HG02870 (cell line): ENCODE results near the gene EPB41L2.

ENCODE experiments used
- ATAC-seq: cut with Tn5 transposase; IDR thresholded peaks from one replicate; pipeline ENCODE4 v1.9.1; 2021; ENCODE audit warnings: mild to moderate bottlenecking, moderate library complexity; ENCODE audit not compliant: unreplicated experiment

EPB41L2 gene

DNA sequence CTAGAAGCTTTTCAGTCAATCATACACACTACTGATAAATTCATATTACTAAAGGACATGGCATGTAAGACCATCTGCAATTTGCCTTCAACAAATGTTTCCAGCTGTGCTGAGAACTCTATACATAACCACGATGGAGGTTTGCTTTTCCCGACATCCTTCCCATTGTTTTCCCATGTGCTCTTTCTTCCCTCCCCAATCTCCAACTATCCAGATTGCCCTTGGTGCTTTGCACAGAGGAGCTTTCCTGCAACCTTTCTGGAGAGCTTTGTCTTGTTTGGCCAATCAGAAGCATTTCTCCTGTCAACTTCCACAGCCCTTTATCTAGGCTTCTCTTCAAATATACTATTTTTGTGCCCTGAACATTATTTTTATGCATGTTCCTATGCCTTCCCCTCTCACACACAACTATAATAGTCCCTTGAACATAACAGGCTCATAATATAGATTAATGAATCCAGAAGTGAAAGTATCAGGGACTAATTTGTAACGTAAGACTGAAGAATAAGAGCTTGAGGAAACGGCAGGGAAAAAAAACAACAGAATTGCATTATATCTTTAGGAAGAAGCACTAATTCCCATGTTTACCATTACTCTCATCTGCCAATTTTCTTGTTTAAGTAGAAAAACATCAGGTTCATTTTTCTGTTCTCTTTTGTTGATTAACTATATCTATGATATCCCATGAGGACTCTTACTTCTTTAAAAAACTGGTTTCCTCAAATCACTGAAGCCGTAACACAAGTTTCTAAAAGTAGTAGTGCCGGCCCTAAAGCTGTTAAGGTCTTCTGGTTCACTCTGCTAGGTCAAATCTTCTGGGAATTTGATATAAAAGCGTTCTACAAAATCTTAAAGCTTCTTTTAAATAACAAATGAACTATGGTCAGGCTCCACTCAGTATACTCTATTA, 215.8 kb downstream of the EPB41L2 start:
- ATAC-seq = no peak

- ATAC-seq = no peak
Measured at GRCh38 chr6:130846501-130846900, 216.5 kb downstream of the EPB41L2 start.

DNA sequence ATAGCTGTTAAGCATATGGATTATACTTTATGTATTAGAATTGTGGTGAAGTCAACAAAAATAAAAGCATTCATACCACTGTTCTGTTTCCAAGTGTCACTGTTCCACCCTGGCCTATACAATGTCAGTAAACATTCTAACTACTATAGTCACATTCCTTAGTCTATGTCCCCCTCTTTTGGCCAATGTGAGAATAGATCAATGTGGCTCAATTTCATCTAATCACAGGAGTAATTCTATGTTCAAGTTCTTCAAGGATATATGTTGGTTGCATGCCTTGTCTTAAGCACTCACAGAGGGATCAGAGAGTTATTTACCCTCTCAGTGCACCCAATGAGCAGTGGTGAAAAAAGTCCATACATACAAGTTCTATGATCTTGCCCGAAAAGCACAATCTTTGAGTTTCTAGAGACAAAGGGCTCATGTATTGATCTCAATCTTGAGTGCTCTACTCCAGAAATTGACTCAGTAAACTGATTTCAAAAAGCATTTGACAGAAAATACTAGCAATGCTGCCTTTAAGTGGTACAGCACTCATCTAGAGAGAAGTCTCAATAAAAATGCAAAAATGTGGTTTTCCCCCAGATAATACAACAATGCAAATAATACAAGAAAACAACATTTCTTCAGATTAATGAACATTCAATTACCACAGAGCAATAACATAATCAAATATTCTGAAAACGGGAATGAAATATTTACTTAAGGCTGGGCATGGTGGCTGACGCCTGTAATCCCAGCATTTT, 219.3 kb downstream of the EPB41L2 start:
- peak; percentile 67 for ATAC-seq

DNA sequence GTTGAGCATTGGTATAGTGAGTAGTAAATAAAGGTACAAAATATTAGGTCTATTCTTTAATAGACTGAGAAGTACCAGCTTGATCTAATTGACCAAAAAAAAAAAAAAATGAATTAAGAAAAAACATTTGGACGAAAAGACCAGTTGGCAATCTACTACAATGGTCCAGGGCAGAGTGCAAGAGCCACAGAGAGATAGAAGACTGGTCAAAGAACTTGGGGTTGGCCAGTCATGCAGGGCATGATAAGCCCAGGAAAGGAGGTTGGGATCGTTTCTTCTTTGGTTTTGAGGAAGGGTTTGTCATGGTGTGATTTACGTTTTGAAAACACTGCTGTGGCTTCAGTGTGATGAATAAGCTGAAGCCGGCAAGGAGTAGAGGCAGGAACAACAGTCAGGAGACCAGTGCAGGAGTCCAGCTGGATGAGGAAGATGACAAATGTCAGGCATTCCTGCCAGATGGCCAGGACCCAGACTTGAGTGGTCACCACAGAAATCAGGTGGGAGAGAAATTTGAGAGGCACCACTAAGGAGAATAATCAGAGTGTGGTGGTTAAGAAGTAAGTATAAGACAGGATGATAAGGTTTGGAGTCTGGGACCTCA, 221.8 kb downstream of the EPB41L2 start:
- no peak for ATAC-seq

GRCh38 chr6:130840050-130840449, 223.0 kb downstream of the EPB41L2 start:
- ATAC-seq = no peak

GRCh38 chr6:130839379-130839778, 223.7 kb downstream of the EPB41L2 start:
- no peak for ATAC-seq

DNA sequence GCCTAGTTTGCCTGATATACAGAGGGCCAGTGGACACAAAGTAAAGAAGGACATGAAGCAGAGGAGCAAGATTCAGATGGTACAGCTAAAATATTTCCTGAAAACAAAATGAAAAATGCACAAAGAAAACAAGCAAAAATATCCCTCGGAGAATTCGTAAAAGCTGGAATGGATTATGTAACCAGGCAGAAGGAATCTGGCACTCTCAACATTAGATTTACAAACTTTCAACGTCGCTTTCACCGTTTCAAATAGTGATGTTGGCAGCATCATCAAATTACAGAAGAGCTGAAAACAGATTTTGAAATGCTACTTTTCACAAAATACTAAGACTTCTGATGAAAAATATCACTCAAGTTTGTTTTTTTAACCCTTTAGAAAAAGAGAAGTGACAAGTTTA, 224.1 kb downstream of the EPB41L2 start:
- ATAC-seq = no peak

DNA sequence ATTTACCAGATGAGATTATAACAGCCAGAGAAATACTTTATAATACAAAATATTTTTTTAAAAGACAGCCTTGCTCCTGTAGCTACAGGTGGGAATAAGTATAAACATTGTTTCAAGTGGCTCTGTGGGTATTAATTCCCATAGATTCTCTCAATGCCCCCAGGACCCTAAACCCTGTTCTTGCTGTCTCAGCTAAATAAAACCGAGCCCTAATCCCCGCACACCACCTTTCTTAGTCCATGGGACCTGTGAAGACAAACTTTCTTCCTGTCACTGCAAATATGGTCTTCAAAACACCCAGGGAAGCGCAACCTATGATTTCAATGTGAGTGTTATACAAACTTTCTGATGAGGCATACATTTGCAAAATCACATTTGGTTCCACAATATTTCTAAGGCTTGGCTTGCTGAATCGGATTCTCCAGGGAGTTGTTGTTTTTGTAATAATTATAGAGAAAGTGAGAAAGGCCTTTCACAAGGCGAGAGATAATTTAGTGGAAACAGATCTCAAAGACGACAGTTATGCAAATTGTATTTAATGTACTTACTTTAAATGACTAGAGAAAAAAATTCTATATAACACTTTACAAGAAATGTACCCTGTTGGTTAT, 224.7 kb downstream of the EPB41L2 start:
- no peak for ATAC-seq

- no peak for ATAC-seq
Measured at GRCh38 chr6:130837067-130837466, 226.0 kb downstream of the EPB41L2 start.

DNA sequence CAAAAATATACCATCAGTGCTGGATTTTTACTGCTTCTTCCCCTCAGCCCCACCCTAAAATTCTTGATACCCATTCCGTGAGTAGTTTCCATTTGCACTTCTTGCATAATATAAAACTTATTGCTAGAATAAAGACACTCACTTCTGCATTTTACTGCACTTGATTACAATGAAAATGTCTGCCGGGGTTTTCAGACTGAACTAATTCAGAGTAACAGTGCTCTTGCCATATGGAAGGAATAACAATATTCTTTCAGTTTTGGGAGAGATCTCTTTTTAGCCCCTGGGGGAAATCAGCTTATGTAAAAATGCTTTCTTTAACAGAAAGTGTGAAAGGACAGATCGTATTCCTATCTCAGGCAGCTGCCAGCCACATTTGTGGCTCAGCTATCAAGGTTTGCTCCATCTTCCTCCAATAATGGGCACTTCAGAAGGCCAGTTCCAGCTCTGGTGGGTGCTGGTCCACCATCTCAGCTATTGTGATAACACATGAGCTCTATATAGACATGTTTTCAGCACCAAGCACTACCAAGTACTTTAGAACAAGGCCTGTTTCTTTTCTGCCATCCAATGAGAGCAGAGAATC, 226.9 kb downstream of the EPB41L2 start:
- no peak for ATAC-seq

- ATAC-seq = no peak
Measured at GRCh38 chr6:130834482-130835251, 228.4 kb downstream of the EPB41L2 start.

- no peak for ATAC-seq
Measured at GRCh38 chr6:130833569-130833968, 229.5 kb downstream of the EPB41L2 start.

- ATAC-seq = no peak
Measured at GRCh38 chr6:130831607-130832006, 231.4 kb downstream of the EPB41L2 start.

DNA sequence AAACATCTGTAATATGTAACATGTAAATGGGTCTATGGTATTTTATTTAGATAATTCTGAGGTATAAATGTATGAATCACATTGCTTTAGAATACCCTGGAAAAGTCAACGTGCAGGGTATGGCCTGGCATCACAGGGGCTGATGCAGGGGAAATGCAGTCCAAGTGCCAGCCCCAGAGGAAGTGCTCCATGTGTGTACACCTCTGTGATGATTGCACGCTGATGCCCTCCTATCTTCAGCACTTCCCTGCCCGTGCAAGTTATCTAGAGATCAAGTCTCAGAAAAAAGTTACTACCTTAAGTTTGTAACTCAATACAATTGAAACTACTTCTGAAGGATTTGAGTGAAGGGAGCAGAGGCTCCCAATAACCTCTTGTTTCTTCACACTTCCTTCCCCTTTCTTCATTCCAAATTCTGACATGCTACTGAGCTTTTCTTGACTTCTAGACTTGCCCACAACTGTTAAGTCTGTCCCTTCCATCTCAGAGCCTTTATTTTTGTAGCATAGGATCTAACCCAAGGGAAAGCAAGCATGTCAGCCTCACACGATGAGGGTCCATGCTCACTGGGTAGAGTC, 233.6 kb downstream of the EPB41L2 start:
- ATAC-seq = no peak

- ATAC-seq = no peak
Measured at GRCh38 chr6:130827247-130828149, 235.5 kb downstream of the EPB41L2 start, which contains the start of gene SMLR1. Gene SMLR1, plus strand, starts transcription at chr6:130827406. Its CDS starts 8 bp downstream, at chr6:130827414.

GRCh38 chr6:130826442-130827246, 236.4 kb downstream of the EPB41L2 start:
- no peak for ATAC-seq

DNA sequence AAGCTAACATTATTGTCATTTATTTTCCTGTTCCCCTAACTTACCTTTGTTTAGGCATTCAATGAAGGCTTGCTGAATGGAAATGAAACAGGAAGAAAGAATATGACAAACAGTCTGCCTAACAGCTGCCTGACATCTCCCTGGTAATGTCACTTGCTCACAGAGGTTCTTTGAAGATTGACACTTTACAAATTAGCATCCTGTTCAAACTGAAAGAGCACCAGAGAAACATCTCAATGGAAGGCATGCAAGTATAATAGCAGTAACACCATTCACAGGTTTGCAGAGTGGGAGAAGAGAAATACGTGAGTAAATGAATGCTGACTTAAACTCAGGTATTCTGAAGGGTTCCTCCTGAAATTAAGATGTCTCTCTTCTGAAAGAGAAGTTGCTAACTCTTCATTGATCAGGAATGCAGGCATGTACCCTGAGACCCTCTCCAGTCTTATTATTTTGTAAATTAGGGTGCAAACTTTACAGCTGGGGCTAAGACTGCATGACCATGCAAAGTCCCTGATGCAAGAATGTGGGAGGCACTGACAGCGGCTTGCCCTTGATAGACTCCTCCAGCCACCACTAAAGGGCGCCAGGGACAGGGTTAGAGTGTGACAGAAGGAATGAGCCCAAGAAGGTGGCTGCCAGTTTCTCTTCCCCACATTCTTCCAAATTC, 237.1 kb downstream of the EPB41L2 start:
- ATAC-seq = no peak
